Kidney (tissue), 14 donors: ENCODE results near the gene FMNL2. TPM values are rescaled to one million over a fixed set of nuclear protein-coding genes. Genes with fewer than 3 reads are reported as not detected.
A peak's percentile ranks its signal among the peaks of the same experiment; 100 is the strongest.

Source experiments
- DNase-seq, 5 donors: peaks; one replicate each; pipeline ENCODE4 v3.0.0-alpha.2; 2013 to 2020
- FAIRE-seq: peaks from 2 replicates; lab custom pipeline; 2012; peaks lifted over from hg19 to GRCh38; lab: Jason Lieb, UNC
- H3K27ac ChIP-seq, 2 donors: one replicate each; pipeline ENCODE4 v1.7.0; 2013; ENCODE audit warnings: low read depth in 2 of 2, low read length in 2 of 2, inconsistent platforms in 1 of 2
- H3K27me3 ChIP-seq: one replicate; pipeline ENCODE4 v1.7.1; 2013; ENCODE audit warnings: low read length, inconsistent platforms; ENCODE audit not compliant: control insufficient read depth, insufficient read depth
- H3K36me3 ChIP-seq, 3 donors: one replicate each; pipeline versions ENCODE4 v1.7.0 to v1.7.1; 2013; ENCODE audit warnings: low read length in 3 of 3, control low read depth in 1 of 3, inconsistent platforms in 1 of 3; ENCODE audit not compliant: insufficient read depth in 3 of 3, control insufficient read depth in 2 of 3
- H3K4me1 ChIP-seq, 3 donors: one replicate each; pipeline versions ENCODE4 v1.7.0 to v1.7.1; 2013; ENCODE audit warnings: low read length in 3 of 3, inconsistent platforms in 1 of 3, low read depth in 1 of 3; ENCODE audit not compliant: control insufficient read depth in 2 of 3, insufficient read depth in 2 of 3
- H3K4me3 ChIP-seq, 3 donors: one replicate each; pipeline versions ENCODE4 v1.7.0 to v1.8.1; 2013; ENCODE audit warnings: low read length in 3 of 3, control low read depth in 1 of 3, inconsistent platforms in 1 of 3
- H3K9ac ChIP-seq, 3 donors: one replicate each; pipeline versions ENCODE4 v1.7.0 to v1.7.1; 2013; ENCODE audit warnings: low read length in 3 of 3, control low read depth in 1 of 3, inconsistent platforms in 1 of 3
- H3K9me3 ChIP-seq, 3 donors: one replicate each; pipeline versions ENCODE4 v1.7.0 to v1.7.1; 2013; ENCODE audit warnings: low read length in 3 of 3, control low read depth in 1 of 3, inconsistent platforms in 1 of 3; ENCODE audit not compliant: control insufficient read depth in 2 of 3, insufficient read depth in 1 of 3
- CTCF ChIP-seq: IDR thresholded peaks from 3 replicates; pipeline ENCODE4 v1.5.1; 2012; ENCODE audit warnings: mild to moderate bottlenecking, moderate library complexity, borderline replicate concordance; ENCODE audit not compliant: insufficient read depth; ENCODE audit errors: extremely low read depth
- intact Hi-C: fragments of 100-400 bp; cut with DNase I; formaldehyde crosslinking; loops from one replicate; pipeline ENCODE4 v1.11.1; 2022
- polyA plus RNA-seq: library from polyadenylated mRNA; stranded (reverse); fragments of 350-450 nt; fragmentation: Illumina TruSeq; extraction: RNeasy Lipid Tissue Mini Kit (QIAGEN cat#74804); gene quantifications from one replicate; pipeline ENCODE4 v1.2.3, GENCODE V29; 2014; ENCODE audit warnings: low read depth, low replicate concordance; ENCODE audit not compliant: insufficient read depth
- total RNA-seq: library from RNA; stranded (reverse); fragmentation: NEBNext Ultra II Directional; extraction: Animal tissue kit (Norgen Biotek cat#: 25700); gene quantifications from one replicate; pipeline ENCODE4 v1.2.1, GENCODE V29; 2021
- donor health status: control.
- donor health status: control.
- donor health status: control.
- donor health status: control.
- donor health status: control.
- donor health status: DM: yes; HTN: yes; CAD: no.
- donor health status: Normal renal cell carcinoma (clear cell type).

The FMNL2 gene
- total and polyA plus RNA-seq, 2 donors from 2014 or later: 10.7 to 39.1 TPM

DNA sequence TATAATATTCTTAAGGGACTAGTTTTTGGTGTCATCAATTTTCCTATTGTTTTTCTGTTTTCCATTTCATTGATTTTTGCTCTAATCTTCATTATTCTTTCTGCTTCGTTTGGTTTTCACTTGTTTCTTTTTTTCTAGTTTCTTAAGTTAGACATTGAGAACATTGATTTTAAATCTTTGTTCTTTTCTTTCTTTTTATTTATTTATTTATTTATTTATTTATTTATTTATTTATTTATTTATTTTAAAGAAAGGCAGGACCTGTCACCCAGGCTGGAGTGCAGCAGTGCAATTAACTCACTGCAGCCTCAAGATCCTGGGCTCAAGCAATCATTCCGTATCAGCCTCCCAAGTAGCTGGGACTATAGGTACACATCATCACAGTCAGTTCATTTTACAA, 7.0 kb upstream of the FMNL2 start:
- no peaks in the 10 kb centered on the region for H3K27me3 ChIP-seq
- H3K9me3 ChIP-seq: no peaks in the 10 kb centered on the region
- no peak overlapping the region for H3K9ac ChIP-seq
- H3K27ac ChIP-seq: no peak overlapping the region
- no peaks in the 10 kb centered on the region for H3K4me1 ChIP-seq
- TF ChIP-seq CTCF: no peak
- DNase-seq (no peak), FAIRE-seq (peak; percentile 76)
- H3K36me3 ChIP-seq: no peaks in the 10 kb centered on the region
- no peak overlapping the region for H3K4me3 ChIP-seq
- intact Hi-C loops: no loop called here

GRCh38 chr2:152330235-152330866, 4.6 kb upstream of the FMNL2 start:
- H3K9me3 ChIP-seq: no peaks in the 10 kb centered on the region
- no peak overlapping the region for H3K27ac ChIP-seq
- TF ChIP-seq CTCF: no peak
- no peak overlapping the region for H3K9ac ChIP-seq
- DNase-seq: no peak
- H3K36me3 ChIP-seq: no peaks in the 10 kb centered on the region
- peaks cover 0 to 3% (median 0%) of the 10 kb centered on the region in 3 donors for H3K4me1 ChIP-seq
- no peak overlapping the region for H3K4me3 ChIP-seq
- no peak for FAIRE-seq
- intact Hi-C loops: no loop called here
- H3K27me3 ChIP-seq: no peaks in the 10 kb centered on the region

- H3K36me3 ChIP-seq: no peaks in the 10 kb centered on the region
- no peak for TF ChIP-seq CTCF
- FAIRE-seq (no peak), DNase-seq (no peak)
- H3K9ac ChIP-seq: peak overlapping the region; percentile 50 to 73 (median 56)
- H3K27me3 ChIP-seq: no peaks in the 10 kb centered on the region
- H3K27ac ChIP-seq: peak overlapping the region; percentile 7 to 26
- H3K4me3 ChIP-seq: peak overlapping the region; percentile 77 to 84 (median 78)
- no peaks in the 10 kb centered on the region for H3K9me3 ChIP-seq
- peaks cover 0 to 8% (median 6%) of the 10 kb centered on the region in 3 donors for H3K4me1 ChIP-seq
- intact Hi-C loops: no loop called here
Measured at GRCh38 chr2:152334701-152335015, 316 bp upstream of the FMNL2 start.

GRCh38 chr2:152335726-152336118, 748 bp downstream of the FMNL2 start:
- peak in 3 of 5 donors; percentile 42 to 80 (median 78) for DNase-seq
- Histone ChIP-seq H3K9ac (peak overlapping the region; percentile 42 to 69 (median 56)), H3K36me3 (no peaks in the 10 kb centered on the region), H3K4me3 (peak overlapping the region; percentile 74 to 82 (median 77)), H3K27ac (peak overlapping the region; percentile 81 to 88), H3K4me1 (peaks cover 0 to 10% (median 8%) of the 10 kb centered on the region in 3 donors), H3K9me3 (no peaks in the 10 kb centered on the region), H3K27me3 (no peaks in the 10 kb centered on the region)
- intact Hi-C loops: no loop called here
- no peak for FAIRE-seq
- TF ChIP-seq CTCF: no peak
